ENCODE measurements around the gene COL20A1.
"Not testable (repeated sequence)": the region's sequence is repeated elsewhere in the genome, so short reads cannot be mapped to it uniquely, and the experiment has no call there.

COL20A1 gene

DNA sequence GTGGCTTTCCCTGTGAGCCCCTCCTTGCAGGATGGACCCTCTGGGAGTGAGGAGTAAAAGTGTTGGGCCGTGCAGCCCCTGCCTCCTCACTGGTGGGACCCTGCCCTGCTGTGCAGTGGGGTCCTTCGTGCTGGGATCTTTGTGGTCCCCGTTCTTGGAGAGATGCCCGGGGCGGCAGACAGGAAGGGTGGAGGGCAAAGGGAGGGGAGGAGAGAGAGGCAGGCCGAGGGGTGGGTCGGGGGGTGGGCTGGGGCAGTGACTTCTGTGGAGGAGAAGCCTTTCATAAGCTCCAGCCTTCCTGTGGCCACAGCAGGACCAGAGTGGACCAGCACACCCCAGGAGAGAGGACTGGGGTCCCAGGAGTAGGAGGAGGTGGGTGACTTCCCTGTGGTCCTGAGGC lies at the start of gene COL20A1:
COL20A1 (plus strand) TSS at position 283 of the 400 bp plus-strand sequence. CDS start 1,922 bp downstream, outside the sequence.
- DNase-seq: no peak

DNA sequence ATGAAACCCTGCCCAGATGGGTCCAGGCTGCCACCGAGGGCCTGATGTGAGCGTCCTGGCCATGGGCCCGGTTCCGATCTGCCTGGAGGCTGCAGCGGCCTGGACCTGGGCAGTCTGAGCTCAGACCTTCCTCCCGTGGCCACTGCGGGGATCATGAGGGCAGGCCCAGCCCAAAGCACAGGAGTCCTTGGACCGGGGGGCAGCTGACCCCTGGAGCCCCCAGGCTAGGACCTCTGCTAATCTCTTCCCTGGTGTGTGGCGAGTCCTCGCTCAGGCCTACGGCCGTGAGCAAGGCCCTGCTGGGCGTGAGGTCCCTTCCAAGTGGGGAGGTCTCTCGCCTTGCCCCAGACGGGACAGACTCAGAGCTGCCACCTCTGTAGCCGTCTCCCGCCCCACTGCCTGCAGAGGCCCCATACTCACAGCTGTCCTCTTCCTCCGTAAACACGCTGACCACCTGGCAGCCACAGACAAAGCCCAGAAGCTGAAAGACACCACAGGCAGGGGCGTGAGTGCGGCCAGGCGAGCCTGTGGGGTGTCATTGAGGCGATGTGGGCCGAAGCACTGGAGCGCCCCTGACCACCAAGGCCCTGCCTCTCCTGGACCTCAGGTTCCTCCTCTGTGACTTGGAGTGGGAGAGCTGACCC lies 49.3 kb upstream of the COL20A1 start:
- no peak for DNase-seq

DNA sequence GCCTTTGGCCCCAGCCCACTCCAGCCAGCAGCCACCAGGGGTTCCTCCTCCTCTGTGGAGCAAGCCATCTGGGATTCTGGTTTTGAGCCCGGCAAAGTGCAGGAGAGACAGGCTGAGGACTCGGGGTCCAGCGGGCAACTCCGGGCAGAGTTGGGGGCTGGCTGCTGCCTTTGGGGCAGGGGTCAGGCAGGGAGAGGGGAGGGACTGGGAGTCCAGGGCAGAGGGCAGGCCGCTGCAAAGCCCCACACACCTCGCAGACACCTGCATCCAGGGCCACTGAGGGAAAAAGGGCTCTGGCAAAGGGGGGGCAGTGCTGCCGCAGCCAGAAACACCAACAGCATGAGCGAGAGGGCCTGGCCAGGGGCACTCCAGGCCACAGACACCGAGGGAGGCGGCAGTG lies 48.5 kb upstream of the COL20A1 start:
- no peak for DNase-seq

DNA sequence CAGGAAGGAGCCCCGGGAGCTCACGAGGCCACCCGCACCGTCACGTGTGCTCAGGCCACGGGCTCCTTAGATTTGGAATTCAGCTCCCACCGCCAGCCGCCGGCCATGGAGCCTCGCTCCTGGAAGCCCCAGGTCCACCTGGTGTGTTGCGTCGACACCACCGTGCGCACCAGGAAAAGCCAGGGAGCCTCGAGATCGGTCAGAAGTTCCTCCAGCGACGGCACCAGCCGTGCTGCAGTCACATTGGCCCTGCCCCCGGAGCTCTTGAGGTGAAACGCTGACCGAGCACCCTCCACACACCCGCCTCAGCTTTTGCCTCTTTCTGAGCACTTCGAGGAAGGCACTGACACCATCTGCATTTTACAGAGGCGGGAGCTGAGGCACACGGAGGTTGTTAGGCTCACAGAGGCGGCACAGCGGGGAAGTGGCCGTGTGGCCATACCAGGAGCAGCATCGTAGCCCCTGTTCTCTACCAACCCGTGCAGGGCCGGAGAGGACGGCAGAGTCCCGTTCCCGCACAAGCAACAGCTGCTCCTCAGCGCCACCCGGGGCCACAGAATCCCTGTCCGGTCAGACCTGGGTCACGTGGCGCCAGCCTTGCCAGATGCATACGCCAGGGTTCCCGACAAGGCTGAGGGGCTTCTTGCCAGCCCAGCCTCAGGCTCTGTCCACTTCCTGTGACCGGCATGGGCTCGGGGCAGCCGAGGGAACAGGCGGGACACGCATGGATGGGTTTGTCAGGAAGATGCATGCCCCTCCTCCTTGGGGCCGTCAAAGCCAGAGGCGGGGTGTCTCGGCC lies 46.3 kb upstream of the COL20A1 start:
- DNase-seq: no peak

DNA sequence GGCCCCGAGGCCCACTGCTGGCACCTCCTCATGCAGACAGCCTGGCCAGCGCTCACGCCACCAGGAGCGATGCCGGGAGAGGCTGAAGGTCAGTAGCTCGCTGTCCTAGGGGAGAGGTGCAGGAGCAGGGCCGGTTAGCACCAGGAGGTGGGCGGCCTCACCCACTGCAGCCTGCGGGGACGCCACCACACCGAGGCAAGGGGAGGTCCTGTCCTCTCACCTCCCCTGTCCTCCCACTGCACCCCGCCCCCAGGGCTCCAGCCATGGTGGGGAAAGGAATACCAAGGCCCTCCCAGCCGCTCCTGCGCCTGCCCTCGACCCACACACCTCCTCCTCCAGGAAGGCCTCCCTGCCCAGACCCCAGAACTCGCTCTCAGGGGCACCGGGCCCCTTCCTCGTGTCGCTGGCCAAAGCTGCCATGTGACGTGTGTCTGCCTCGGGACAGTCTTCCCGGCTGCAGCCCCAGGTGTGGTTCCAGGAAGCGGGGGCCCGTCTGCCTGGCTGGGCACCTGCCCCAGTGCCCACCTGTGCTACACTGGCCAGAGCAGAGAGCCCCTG lies 45.2 kb upstream of the COL20A1 start:
- no peak for DNase-seq

DNA sequence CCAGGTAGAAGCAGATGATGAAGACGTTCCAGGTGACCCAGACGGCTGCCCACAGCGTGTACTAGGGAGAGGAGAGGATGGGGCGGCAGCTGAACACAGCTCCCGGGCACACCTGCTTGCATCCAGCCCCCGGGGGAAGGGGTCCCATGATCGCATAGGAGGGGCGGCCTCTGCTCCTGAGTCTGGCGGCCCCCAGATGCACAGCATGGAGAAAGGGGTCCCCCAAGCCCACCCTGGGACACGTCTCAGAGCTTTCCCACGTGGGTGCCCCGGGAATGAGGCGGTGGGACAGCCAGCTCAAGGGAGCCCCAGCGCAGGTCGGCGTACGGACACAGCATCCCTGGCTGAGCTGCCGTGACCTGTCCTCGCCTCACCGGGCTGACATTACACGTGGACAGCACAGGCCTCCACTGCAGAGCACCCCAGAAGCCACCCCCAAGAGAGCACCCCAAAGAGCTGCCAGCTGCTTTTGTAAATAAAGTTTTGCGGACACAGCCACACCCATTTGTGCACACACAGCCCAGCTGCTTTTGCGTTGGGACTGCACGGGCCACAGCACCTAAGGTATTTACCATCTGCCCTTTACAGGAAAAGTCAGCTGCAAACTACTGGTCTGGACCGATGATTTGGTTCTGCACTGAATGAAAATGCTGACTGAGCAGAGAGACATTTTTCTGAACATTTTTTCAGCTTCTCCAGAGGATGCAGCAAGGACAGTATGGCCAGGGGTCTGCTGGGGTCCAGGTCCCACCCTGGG lies 44.0 kb upstream of the COL20A1 start:
- no peak for DNase-seq

DNA sequence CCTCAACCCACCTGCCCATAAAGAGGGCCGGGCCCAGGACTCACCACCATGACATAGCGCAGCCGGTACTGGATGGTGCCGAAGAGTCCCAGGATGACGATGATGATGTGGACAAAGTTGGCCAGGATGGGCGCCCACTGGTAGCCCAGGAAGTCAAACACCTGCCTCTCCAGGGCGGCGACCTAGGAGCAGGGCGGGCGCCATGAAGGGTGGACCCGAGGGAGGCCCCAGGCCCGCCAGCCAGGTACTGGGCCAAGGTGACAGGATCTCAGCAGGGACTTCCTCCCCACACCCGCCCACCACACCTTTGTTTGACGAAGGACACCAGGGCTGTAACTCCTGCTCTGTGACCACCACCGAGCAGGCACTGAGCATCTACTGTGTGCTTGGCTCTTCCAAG lies 43.1 kb upstream of the COL20A1 start:
- DNase-seq: no peak

DNA sequence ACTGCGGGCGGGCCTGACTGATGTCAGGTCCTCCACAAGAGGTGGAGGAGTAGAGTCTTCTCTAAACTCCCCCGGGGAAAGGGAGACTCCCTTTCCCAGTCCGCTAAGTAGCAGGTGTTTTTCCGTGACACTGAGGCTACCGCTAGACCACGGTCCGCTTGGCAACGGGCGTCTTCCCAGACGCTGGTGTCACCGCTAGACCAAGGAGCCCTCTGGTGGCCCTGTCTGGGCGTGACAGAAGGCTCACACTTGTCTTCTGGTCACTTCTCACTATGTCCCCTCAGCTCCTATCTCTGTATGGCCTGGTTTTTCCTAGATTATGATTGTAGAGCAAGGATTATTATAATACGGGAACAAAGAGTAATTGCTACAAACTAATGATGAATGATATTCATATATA lies 41.6 kb upstream of the COL20A1 start:
- not testable (repeated sequence) for DNase-seq

DNA sequence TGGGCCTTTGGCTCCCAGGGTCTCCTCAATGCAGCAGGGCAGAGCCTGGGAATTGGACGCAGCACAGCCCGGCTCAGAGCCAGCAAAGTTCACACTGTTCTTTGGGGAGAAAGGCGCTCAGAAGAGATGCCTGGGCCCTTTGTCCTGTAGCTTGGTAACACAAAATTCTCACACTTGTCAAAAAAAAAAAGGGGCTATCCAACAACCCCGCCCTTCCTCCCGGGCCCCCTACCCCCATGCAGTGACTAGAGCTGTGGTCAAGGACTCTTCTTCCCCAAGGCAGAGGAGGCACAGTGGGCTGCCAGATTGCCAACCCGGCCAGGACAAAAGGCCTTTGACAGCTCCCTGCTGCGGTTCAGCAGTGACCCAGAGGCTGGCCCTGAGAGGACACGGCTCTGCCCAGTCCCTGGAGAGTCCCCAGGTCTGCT lies 40.7 kb upstream of the COL20A1 start:
- DNase-seq: no peak

DNA sequence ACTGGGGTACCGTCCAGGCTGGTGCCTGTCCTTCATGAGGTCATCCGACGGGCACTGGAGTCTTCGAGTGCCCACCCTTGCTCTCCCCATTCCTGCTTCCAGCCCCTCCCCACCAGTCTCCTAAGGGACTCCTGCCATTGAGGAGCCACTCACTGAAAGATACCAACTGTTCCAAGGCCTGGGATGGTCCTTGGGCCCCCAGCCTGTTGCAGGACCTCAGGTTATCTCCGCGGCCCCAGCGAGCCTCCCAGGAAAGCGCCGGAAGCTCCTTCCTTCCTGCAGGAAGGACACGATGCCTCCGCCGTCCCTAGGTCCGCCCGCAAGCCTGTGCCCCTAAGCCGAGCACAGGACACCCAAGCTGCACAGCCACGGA lies 39.9 kb upstream of the COL20A1 start:
- DNase-seq: no peak

DNA sequence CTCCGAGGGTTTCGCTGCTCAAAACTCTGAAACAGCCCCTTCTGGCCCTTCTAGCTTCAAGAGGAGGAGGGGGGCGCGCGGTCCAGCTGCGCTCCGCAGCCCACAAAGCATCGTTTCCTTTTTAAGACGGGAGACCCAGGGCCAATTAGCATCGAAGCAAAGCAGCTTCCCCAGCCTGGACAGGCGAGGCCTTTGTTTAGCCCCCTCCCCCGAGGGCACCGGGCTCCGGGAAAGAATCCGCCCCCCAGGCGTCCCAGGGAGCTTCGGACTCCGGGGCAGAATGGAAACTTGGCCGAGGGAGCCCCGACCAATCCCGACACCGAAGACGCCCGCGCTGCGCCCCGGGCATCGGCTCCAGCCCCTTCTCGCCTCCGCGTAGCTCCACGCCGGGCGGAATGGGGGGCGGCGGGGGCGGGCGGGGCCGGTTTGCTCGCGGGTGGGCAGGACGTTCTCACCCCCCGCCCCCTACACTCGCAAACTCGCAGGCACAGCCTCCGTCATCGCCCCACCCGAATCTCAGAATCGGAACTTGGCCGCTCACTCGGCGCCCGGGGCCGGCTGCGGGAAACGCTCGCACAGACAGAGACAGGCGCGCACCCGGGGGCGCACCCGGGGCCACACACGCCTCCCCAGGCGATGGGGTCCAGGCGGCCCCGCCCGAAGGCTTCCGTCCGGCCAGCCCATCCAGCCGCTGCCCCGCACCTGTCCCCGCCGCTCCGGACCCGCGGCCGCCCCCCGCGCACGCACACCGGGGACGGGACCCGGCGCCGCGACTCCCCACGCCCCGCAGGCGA lies 39.4 kb upstream of the COL20A1 start:
- DNase-seq: no peak

DNA sequence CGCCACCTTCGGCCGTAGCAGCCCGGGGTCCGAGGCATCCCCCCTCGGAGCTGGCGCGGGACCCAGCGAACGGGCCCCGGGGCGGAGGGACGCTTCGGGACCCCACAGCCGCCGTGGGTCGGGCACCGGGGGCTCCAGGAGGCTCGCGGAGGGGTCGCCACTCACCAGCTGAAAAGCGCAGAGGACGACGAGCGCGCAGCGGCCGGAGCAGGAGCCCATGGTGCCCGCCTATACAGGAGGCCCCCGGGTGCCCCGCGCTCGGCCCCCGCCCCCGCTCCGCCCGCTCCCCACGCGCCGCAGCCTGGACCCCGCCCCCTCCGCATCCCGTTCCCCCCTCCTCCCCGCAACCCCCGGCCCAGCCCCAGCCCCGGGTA lies 38.8 kb upstream of the COL20A1 start, which contains the start of gene NKAIN4:
NKAIN4 (minus strand) TSS at position 232 of the 374 bp plus-strand sequence; CDS start at position 219, 13 bp downstream.
- DNase-seq: no peak

DNA sequence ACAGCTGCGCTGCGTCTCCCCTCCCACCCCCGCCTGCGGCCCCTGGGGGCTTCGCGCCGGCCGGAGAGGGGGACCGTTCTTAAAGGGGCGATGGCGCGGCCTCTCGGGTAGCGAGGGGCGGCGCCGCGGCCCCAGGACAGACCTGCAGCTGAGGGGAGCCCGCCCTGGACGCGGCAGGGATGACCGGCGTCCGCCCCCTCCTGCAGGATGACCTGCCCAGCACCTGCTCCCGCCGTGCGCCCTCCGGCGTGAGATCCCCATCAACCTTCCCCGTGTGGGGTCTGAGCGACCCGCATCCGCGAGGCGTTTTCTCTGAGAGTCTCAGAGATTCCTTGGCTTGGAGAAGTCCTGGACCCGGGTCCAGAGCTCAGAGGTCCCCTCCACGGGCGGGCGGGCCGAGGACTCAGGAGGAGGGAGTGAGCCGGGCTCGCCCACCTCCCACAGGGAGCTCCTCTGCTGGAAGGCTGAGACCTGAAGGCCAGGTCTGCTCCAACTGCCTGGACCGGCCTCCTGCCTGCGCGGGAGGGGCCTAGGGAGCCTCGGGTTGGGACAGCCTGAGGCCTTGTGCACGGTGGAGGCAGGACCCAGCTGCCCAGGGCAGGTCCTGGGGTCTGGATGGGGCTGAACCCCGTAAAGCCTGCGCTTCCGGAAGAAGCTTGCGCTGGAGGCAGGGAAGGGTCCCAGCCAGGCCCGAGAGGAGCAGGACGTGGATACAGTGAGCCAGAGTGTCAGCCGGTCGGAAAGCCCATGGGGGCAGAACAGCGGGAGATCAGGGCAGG lies 38.2 kb upstream of the COL20A1 start:
- DNase-seq: no peak

DNA sequence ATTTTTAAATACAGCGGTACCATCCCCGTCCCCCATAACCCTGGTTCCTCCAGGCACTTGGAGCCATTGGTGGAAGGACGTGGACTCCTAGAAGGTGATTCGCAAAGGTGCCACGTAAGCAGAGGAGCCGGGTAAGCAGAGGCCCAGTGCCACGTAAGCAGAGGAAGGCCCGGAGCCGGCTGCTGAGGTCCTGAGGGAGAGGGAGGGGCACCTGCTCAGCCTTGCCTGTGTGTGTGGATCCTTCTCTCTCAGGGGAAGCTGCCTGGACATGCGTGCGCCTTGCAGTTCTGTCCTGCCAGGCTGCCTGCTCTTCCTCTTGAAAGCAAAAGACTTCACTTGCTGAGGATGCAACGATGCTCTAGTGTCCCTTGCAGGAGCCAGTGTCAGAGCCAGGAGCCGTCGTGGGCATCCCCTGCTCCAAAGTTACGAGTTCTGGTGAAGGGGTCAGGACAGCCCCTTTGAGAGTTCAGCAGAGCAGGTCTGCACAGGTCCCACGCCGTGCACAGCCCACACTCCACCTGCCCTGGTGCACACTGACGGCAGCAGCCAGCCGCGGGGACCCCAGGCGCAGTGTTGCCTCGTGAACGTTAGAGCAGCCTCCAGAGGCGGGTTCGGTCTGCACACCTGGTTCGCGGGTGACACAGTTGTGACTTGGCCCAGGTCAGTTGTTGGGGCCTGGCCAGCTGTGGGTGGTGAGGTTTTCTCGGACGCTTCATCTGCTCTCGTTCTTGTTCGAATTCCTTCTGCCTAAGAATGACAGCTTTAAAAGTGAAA lies 36.9 kb upstream of the COL20A1 start:
- peak; percentile 64 for DNase-seq

DNA sequence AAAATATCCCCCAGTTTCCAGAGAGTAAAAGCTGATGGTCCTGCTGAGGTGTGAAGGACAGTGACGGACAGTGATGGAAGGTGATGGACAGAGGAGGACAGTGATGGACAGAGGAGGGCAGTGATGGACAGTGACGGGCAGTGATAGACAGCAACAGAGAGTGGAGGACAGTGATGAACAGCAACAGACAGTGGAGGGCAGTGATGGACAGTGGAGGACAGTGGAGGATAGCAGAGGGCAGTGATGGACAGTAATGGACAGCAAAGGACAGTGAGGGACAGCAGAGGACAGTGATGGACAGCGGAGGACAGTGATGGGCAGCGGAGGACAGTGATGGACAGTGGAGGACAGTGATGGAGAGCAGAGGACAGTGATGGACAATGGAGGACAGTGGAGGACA lies 36.0 kb upstream of the COL20A1 start:
- no peak for DNase-seq

DNA sequence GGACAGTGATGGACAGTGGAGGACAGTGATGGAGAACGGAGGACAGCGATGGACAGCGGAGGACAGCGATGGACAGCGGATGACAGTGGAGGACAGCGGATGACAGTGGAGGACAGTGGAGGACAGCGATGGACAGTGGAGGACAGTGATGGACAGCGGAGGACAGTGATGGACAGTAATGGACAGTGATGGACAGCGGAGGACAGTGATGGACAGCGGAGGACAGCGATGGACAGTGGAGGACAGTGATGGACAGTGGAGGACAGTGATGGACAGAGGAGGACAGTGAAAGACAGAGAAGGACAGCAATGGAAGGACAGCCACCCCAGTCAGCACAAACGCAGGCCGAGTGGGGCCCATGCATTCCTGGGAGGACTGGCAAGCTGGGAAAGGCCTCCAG lies 35.4 kb upstream of the COL20A1 start:
- no peak for DNase-seq

DNA sequence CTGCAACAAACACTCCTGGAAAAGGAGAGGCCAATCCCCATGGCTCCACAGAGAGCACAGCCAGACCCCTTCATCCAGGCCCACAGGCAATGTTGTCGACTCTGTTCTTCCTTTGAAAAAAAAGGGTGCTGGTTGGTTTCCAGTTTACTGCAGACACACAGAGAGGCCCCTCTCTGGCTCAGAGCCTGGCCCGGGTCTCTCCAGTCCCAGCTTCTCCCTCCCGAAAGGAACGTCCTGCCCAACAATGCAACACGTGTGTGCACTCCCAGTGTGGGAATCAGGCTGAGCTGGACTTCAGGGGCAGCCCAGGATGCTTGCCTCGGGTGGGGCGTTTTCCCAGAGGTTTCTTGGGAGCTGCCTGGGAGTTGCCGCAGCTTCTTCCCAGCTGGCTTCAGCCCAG lies 34.2 kb upstream of the COL20A1 start:
- no peak for DNase-seq

DNA sequence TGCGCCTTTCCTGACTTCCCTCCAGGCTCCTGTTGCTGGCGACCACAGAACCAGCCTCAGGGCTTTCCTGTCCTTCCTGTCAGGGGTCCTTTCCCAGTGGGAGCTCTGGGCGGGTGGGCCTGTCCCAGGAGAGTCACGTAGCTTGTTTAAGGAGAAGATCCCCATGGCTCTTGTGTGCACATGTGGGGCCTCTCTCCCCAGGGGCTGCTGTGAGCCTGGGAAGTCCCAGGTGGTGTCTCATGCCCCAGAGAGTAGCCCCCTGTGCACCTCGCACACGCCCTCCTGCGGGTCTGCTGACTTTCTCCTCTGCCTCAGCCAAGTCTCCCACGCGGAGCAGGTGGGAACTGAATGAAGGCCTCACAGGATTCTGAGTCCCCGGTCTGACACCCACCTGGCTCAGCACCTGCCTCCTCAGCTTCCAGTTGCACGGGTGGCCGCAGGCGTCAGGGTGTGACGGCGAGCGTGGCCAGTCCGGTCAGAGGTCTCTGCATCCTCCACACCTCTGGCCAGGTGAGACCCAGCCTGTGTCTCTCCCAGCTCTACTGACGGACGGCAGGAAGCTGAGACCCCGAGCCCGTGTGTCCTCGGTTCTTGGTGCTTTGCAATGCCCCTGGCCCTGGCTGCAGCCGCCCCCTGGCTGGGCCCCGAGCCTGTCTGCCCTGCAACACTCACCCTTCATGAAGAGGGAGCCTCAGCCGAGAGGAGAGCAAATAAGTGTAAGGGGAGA lies 33.1 kb upstream of the COL20A1 start:
- no peak for DNase-seq

DNA sequence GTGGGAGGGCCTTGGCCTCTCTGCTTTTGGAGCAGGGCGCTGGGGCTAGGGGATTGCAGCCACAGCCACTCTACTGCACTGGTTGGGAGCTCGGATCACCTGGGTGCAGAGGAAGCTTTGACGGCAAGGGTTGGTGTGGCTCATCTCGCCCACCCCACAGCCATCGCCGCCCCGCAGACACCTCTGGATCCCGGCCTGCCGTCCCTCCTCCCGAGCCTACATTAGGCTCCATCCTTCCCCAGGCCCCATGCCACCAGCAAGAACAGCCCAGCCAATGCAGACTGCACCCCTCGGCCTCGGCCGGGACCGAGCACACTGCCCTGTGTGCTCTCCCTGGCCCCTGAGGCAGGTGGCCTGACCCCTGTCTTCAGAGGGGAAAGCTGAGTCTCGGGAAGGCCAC lies 32.5 kb upstream of the COL20A1 start:
- no peak for DNase-seq

Data from NCI-H2171 (cell line).